ENCODE results near the gene CPEB3.
A peak's percentile ranks its signal among the peaks of the same experiment; 100 is the strongest.

CPEB3 gene

GRCh38 chr10:92303096-92303495, 12.2 kb upstream of the CPEB3 start:
- Histone ChIP-seq H2AFZ (ENCODE audit: low read length, unreplicated experiment) (no peak overlapping the region), H3K79me2 (ENCODE audit: control insufficient read depth, insufficient read depth, low read length, unreplicated experiment) (peaks cover 83% of the 10 kb centered on the region), H3K4me3 (ENCODE audit: low read depth, low read length) (no peak overlapping the region), H3K4me1 (ENCODE audit: control insufficient read depth, insufficient read depth, low read length, unreplicated experiment) (no peaks in the 10 kb centered on the region), H3K27ac (ENCODE audit: low read depth, low read length) (no peak overlapping the region), H3K36me3 (ENCODE audit: insufficient read depth, low read length) (no peaks in the 10 kb centered on the region), H3K27me3 (ENCODE audit: insufficient read depth, low read length) (no peaks in the 10 kb centered on the region)

GRCh38 chr10:92298487-92298886, 7.6 kb upstream of the CPEB3 start:
- Histone ChIP-seq H3K4me1 (ENCODE audit: control insufficient read depth, insufficient read depth, low read length, unreplicated experiment) (no peaks in the 10 kb centered on the region), H3K27me3 (ENCODE audit: insufficient read depth, low read length) (no peaks in the 10 kb centered on the region), H3K79me2 (ENCODE audit: control insufficient read depth, insufficient read depth, low read length, unreplicated experiment) (peaks cover 87% of the 10 kb centered on the region), H3K4me3 (ENCODE audit: low read depth, low read length) (no peak overlapping the region), H3K27ac (ENCODE audit: low read depth, low read length) (no peak overlapping the region), H2AFZ (ENCODE audit: low read length, unreplicated experiment) (no peak overlapping the region), H3K36me3 (ENCODE audit: insufficient read depth, low read length) (peaks cover 4% of the 10 kb centered on the region; the same call in 1 of the 2 replicates)

- peaks cover 72% of the 10 kb centered on the region for H3K79me2 ChIP-seq (ENCODE audit: control insufficient read depth, insufficient read depth, low read length, unreplicated experiment)
- H3K27ac ChIP-seq (ENCODE audit: low read depth, low read length) = peak overlapping the region; percentile 48
- peaks cover 4% of the 10 kb centered on the region; the same call in 1 of the 2 replicates for H3K36me3 ChIP-seq (ENCODE audit: insufficient read depth, low read length)
- H3K4me1 ChIP-seq (ENCODE audit: control insufficient read depth, insufficient read depth, low read length, unreplicated experiment) = peaks cover 6% of the 10 kb centered on the region
- H3K4me3 ChIP-seq (ENCODE audit: low read depth, low read length) = peak overlapping the region; percentile 91
- H2AFZ ChIP-seq (ENCODE audit: low read length, unreplicated experiment) = no peak overlapping the region
- H3K27me3 ChIP-seq (ENCODE audit: insufficient read depth, low read length) = no peaks in the 10 kb centered on the region
These were observed 1.3 kb upstream of the CPEB3 start for GRCh38 chr10:92291921-92292845.

- Histone ChIP-seq H2AFZ (ENCODE audit: low read length, unreplicated experiment) (peak overlapping the region; percentile 74), H3K36me3 (ENCODE audit: insufficient read depth, low read length) (peaks cover 4% of the 10 kb centered on the region; the same call in 1 of the 2 replicates), H3K27me3 (ENCODE audit: insufficient read depth, low read length) (no peaks in the 10 kb centered on the region), H3K4me3 (ENCODE audit: low read depth, low read length) (peak overlapping the region; percentile 91), H3K4me1 (ENCODE audit: control insufficient read depth, insufficient read depth, low read length, unreplicated experiment) (peaks cover 6% of the 10 kb centered on the region), H3K27ac (ENCODE audit: low read depth, low read length) (peak overlapping the region; percentile 48), H3K79me2 (ENCODE audit: control insufficient read depth, insufficient read depth, low read length, unreplicated experiment) (peaks cover 65% of the 10 kb centered on the region)
These were observed 663 bp upstream of the CPEB3 start for GRCh38 chr10:92291616-92291865.

DNA sequence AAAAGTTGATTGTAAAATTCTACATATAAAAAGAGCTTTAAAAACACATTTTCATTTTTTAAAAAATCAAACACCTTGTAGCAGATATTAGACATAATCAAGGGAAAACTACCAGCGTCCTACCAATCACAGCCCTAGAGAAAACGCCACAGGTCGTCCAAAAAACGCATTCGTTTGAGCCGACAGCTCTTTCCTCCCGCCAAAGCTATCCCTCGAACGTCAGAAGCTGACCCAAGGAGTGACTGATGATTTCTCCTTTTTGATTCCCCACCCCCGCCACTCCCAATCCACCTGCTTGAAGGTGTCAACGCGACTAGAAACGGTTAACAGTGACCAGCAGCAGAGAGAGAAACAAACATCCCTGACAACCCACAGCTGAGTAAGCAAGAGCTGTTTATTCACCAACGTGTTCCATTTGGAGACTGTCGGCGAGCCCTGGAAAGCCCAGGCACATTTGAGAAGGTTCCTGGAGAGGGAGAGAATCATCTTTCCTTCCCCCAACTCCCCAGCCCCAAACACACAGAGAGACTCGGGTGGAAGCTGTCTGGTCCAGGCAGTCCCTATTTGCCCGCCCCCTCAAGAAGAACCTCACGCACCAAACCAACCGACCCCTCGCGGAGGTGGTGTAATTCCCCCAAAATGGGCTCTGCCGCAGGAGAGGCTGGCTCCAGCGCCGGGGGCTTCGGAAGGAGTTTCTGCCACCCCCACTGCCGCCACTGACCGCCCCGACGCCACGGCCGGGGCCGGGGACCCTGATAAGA, 622 bp downstream of the CPEB3 start:
- H3K4me3 ChIP-seq (ENCODE audit: low read depth, low read length) = peak overlapping the region; percentile 91
- H2AFZ ChIP-seq (ENCODE audit: low read length, unreplicated experiment) = peak overlapping the region; percentile 77
- H3K79me2 ChIP-seq (ENCODE audit: control insufficient read depth, insufficient read depth, low read length, unreplicated experiment) = peaks cover 54% of the 10 kb centered on the region
- H3K36me3 ChIP-seq (ENCODE audit: insufficient read depth, low read length) = peaks cover 4% of the 10 kb centered on the region; the same call in 1 of the 2 replicates
- peaks cover 6% of the 10 kb centered on the region for H3K4me1 ChIP-seq (ENCODE audit: control insufficient read depth, insufficient read depth, low read length, unreplicated experiment)
- no peaks in the 10 kb centered on the region for H3K27me3 ChIP-seq (ENCODE audit: insufficient read depth, low read length)
- peak overlapping the region; percentile 43 for H3K27ac ChIP-seq (ENCODE audit: low read depth, low read length)

DNA sequence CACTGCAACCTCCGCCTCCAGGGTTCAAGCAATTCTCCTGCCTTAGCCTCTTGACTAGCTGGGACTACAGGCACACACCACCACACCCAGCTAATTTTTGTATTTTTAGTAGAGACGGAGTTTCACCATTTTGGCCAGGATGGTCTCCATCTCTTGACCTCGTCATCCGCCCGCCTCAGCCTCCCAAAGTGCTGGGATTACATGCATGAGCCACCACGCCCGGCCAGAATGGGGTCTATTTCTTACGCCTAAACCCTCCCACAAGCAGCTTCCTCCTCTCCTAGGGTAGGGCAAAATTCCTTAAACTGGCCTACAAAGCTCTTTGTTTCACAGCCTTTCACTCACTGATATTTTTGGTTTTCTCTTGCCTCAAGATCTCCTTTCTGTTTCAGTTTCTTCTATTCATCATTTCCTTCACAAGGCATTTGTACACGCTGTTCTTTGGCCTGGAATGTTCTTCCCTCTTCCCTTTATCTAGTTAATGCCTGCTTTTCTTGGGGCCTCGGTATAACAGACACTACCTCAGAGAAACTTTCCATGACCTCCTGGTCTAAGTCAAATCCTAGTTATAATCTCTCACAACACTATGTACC, 6.7 kb downstream of the CPEB3 start:
- Histone ChIP-seq H3K4me3 (ENCODE audit: low read depth, low read length) (no peak overlapping the region), H3K27ac (ENCODE audit: low read depth, low read length) (peak overlapping the region; percentile 26), H2AFZ (ENCODE audit: low read length, unreplicated experiment) (peak overlapping the region; percentile 86), H3K27me3 (ENCODE audit: insufficient read depth, low read length) (no peaks in the 10 kb centered on the region), H3K36me3 (ENCODE audit: insufficient read depth, low read length) (no peaks in the 10 kb centered on the region), H3K4me1 (ENCODE audit: control insufficient read depth, insufficient read depth, low read length, unreplicated experiment) (no peaks in the 10 kb centered on the region), H3K79me2 (ENCODE audit: control insufficient read depth, insufficient read depth, low read length, unreplicated experiment) (peaks cover 12% of the 10 kb centered on the region)

DNA sequence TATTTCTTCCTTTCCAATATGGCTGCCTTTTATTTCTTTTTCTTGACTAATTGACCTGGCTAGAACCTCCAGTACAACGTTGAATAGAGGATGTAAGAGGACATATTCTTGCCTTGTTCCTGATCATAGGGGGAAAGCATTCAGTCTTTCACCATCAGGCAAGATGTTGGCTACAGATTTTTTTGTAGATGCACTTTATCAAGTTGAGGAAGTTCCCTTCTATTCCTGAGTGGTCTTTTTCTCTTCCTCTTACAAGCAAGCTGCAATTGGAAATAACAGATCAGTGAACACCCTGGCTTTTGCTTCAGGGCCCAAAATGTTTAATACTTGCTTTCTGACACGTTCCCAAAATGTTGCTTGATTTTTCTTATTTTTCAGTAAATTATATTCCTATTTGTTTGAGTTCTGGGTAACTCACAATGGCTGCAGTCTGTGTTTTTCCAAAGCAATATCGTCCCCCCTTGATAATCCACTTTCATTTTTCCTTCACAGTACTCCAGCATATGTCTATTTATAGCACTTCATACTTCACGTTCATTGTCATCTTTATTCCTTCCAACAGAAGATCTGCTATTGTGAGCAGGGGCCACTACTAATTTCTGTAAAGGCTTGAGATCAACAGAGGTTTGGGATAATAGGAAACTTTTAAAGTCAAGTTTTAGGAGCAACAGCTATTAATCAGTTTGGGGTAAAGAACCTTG, 11.7 kb downstream of the CPEB3 start:
- Histone ChIP-seq H3K79me2 (ENCODE audit: control insufficient read depth, insufficient read depth, low read length, unreplicated experiment) (no peaks in the 10 kb centered on the region), H3K36me3 (ENCODE audit: insufficient read depth, low read length) (no peaks in the 10 kb centered on the region), H2AFZ (ENCODE audit: low read length, unreplicated experiment) (no peak overlapping the region), H3K27me3 (ENCODE audit: insufficient read depth, low read length) (no peaks in the 10 kb centered on the region), H3K4me1 (ENCODE audit: control insufficient read depth, insufficient read depth, low read length, unreplicated experiment) (no peaks in the 10 kb centered on the region), H3K4me3 (ENCODE audit: low read depth, low read length) (no peak overlapping the region), H3K27ac (ENCODE audit: low read depth, low read length) (no peak overlapping the region)

DNA sequence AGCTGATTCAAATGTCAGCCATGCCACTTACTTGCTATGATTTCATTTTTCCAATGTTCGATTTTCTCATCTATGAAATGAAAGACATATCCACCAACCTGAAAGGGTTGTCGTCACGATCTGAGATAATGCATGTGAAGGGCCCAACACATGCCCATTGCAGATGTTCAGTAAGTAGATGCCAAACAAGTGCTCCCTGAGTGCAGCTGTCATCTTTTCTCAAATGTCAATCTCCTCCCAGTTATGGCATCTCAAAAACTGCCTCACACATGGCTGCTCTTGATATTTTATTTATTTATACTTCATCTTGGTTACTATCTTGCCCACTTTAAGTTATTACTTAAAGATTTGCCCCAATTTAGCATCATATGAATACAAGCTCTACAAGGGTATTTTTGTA, 16.8 kb downstream of the CPEB3 start:
- peaks cover 2% of the 10 kb centered on the region for H3K79me2 ChIP-seq (ENCODE audit: control insufficient read depth, insufficient read depth, low read length, unreplicated experiment)
- no peaks in the 10 kb centered on the region for H3K36me3 ChIP-seq (ENCODE audit: insufficient read depth, low read length)
- no peak overlapping the region for H3K4me3 ChIP-seq (ENCODE audit: low read depth, low read length)
- no peak overlapping the region for H3K27ac ChIP-seq (ENCODE audit: low read depth, low read length)
- no peaks in the 10 kb centered on the region for H3K4me1 ChIP-seq (ENCODE audit: control insufficient read depth, insufficient read depth, low read length, unreplicated experiment)
- no peak overlapping the region for H2AFZ ChIP-seq (ENCODE audit: low read length, unreplicated experiment)
- H3K27me3 ChIP-seq (ENCODE audit: insufficient read depth, low read length) = no peaks in the 10 kb centered on the region

- Histone ChIP-seq H3K4me3 (ENCODE audit: low read depth, low read length) (no peak overlapping the region), H3K27ac (ENCODE audit: low read depth, low read length) (no peak overlapping the region), H3K36me3 (ENCODE audit: insufficient read depth, low read length) (no peaks in the 10 kb centered on the region), H2AFZ (ENCODE audit: low read length, unreplicated experiment) (no peak overlapping the region), H3K4me1 (ENCODE audit: control insufficient read depth, insufficient read depth, low read length, unreplicated experiment) (no peaks in the 10 kb centered on the region), H3K27me3 (ENCODE audit: insufficient read depth, low read length) (no peaks in the 10 kb centered on the region), H3K79me2 (ENCODE audit: control insufficient read depth, insufficient read depth, low read length, unreplicated experiment) (peaks cover 2% of the 10 kb centered on the region)
These were observed 22.1 kb downstream of the CPEB3 start for GRCh38 chr10:92268748-92269147.

DNA sequence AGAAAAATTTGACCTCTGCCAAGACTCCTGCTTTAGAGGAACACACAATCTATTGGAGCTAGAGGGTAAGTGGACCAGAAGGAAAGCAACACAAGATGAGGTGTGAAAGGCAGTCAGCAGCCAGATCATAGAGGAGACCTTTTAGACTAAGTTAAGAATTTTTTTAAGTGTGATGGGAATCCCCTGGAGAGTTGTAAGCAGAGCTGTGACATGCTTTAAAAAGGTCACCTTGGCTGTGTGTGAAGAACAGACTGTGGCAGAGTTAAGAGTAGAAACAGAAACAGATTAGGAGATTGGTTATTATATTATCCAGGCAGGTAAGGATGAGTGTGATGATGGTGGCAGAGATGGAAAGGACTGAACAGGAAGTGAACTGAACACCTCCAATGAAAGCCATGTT, 23.5 kb downstream of the CPEB3 start:
- Histone ChIP-seq H3K4me1 (ENCODE audit: control insufficient read depth, insufficient read depth, low read length, unreplicated experiment) (no peaks in the 10 kb centered on the region), H3K36me3 (ENCODE audit: insufficient read depth, low read length) (no peaks in the 10 kb centered on the region), H2AFZ (ENCODE audit: low read length, unreplicated experiment) (no peak overlapping the region), H3K27me3 (ENCODE audit: insufficient read depth, low read length) (no peaks in the 10 kb centered on the region), H3K4me3 (ENCODE audit: low read depth, low read length) (no peak overlapping the region), H3K79me2 (ENCODE audit: control insufficient read depth, insufficient read depth, low read length, unreplicated experiment) (peaks cover 2% of the 10 kb centered on the region), H3K27ac (ENCODE audit: low read depth, low read length) (no peak overlapping the region)

Measured in ACC112 (cell line).